CD4-positive, alpha-beta T cell treated with Interleukin-4 for 1 hour (primary cell): ENCODE results near the gene ERLIN1.
A peak's percentile ranks its signal among the peaks of the same experiment; 100 is the strongest.

Source experiments
- DNase-seq, 2 donors: peaks; one replicate each; pipeline ENCODE4 v3.0.0-alpha.2; 2020 to 2022

The ERLIN1 gene

DNA sequence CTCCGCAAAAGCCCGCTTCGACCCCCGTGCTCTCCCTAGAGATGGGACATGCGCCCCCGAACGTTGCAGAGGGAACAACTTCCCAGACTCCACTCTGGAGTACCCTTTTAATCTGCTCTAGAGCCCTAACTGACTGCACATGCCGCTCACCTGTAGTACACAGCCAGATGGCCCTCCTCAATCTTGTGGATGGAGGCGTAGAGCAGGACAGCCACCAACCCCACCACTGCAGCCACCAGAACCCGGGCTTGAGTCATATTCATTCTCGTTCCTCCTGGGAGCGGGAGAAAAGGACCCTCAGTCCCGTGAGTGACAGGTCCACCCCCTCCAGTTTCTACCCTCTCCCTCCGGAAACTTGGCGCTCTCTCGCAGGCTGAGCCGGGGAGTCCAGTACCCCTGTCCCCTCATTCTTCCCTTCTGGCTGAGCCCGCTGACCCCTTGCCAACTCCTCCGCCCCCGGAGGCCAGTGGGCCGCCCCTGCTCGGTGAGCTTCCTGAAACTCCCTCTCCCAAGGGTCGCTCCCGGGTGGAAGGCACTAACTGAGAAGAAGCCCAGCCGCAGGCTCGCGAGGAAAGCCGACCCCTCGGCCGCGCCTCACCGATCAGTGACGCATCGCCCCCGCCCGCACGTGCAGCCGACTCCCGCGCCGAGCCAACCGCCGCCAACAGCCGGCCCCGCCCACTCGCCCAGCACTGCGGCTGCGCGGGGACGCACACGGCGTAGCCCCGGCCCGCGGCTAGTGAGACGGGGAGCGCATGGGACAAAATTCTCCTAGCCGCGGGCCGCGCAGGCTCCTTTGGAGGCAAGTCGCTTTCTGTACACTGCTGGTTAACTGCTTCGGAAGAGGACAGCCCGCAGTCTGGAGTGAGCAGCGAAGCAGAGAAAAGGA, at the start of gene ERLIN1:
Gene ERLIN1, minus strand, starts transcription at position 666 of the 889 bp plus-strand sequence. Its CDS starts 403 bp downstream, at position 263.
- DNase-seq = peak; percentile 89 to 90

DNA sequence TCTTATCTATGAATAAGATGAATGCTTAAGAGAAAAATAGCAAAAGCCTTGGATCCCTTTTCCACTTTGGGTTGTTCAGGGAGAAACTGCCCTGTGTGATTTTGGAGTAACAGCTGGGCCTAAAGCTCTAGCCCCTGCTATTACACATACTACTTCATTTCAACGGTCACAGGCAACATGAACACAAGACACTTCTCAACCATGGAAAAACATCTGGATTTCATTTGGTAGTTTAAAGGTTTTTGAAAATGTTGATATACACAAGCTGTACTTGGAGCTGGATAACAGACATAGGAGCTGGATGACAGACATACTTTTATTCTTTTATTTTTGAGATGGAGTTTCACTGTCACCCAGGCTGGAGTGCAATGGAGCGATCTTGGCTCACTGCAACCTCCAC, 46.3 kb upstream of the ERLIN1 start:
- DNase-seq = no peak

DNA sequence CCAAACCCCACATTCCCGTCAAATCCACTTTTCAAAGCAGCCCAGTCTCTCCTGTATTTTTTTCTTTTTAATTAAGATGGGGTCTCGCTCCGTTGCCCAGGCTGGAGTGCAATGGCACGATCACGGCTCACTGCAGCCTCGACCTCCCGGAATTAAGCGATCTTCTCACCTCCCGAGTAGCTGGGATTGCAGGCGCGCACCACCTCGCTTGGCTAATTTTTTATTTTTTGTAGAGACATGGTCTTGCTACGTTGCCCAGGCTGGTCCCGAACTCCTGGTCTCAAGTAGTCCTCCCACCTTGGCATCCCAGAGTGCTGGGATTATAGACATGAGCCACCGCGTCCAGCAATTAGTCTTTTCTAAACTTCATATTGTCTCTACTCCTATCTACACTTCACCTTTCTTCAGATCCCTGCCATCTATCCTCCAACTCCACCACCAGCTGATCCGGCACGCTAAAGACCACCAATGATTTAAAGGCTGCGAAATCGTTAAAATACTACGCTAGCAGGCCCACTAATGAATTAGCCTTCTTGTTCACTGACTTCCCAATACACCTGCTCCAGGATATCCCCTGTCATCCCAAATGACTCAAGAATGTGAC, 44.1 kb upstream of the ERLIN1 start:
- peak in 1 of 2 donors; percentile 2 for DNase-seq

DNA sequence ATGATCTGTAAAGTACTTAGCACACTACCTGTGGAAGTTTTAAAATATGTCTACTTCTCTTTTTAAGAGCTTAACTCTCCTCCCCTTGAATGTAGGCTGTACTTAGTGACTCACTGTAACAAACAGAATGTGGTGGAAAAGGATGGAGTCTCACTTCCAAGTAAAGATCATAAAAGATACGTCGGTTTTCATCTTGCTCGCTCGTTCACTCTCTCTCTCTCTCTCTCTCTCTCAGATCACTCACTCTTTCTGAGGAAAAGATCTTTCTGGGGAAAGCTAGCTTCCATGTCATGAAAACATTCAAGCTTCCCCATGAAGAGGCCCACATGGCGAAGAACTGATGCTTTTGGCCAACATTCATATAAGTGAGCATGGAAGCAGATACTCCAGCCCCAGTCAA, 38.0 kb upstream of the ERLIN1 start:
- no peak for DNase-seq

DNA sequence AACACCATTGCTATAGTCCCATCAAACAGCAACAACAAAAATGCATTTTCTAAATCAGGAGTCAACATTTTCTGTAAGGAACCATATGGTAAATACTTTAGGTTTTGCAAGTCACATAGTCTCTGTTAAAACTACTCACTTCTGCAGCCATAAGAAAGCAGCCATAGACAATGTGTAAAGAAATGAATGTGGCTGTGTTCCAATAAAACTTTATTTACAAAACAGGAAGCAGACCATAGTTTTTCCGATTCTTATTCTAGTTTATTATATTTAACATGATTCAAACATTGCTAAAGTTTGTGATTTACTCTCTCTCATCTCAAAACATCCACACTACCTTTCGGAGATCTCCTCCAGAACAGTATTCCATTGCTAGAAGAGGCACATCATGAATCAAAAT, 36.7 kb upstream of the ERLIN1 start:
- no peak for DNase-seq

DNA sequence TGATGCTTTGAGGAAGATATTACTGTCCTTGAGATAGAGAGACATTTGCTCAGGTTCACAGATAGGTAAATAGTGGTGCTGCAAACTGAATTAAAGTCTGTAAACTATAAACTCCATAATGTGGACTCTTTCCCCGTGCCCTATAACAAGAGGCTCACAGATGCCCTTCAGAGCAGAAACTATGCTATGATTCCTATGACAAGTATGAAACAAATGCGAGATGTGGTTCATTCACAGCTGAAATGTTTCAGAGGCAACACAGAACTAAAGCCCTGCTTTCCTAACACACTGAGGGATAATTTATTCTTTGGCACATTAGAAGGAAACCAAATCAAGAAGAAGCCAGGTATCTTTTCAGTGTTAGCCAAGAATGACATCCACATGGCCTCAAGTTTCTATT, 30.2 kb upstream of the ERLIN1 start:
- no peak for DNase-seq

DNA sequence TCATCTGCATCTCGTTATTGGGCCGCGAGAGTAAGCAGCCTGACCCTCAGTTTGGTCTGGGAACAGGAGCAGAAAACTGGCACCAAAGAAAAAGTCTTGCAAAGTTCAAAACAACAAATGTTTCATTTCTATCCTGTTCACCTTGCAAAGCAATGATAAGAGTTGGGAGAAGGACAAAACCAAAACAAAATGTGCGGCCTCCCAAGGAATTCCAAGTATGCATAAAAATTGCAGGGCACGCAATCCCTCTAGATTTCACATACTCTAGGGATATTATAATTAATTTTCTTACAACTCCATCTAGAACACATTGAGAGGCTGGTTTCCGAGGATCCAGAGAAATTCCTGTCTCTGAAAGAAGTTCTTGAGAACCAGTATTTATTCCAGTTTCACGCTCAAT, 23.5 kb upstream of the ERLIN1 start:
- DNase-seq = no peak

DNA sequence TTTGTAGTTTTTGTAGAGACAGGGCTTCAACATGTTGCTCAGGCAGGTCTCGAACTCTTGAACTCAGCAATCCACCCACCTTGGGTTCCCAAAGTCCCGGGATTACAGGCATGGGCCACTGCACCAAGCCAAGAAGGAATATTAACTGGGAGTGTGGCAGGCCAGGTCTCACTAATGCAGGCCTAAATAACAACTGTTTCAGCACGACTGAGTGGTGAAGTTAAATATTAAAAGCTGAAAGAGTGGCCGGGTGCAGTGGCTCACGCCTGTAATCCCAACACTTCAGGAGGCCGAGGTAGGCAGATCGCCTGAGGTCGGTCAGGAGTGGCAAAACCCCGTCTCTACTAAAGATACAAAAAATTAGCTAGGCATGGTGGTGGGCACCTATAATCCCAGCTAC, 22.4 kb upstream of the ERLIN1 start:
- no peak for DNase-seq

DNA sequence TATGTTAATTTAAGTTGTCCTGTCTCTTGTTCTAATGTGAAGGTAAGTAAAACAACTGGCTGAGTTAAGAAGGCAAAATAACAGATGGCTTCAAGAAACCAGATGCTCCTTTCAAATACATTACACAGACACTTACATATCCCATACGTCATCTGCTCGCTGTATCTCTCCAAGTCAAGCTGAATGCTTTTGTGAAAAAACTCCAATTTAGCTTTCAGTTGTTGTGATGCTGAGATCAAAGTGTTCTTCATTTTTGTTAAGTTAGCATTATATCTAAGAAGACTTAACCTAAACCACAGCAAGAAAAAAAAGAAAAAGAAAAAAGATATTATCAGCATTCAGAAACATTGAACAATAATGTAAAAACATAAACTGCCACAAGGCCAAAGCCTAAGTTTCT, 18.5 kb upstream of the ERLIN1 start:
- peak in 1 of 2 donors; percentile 49 for DNase-seq

DNA sequence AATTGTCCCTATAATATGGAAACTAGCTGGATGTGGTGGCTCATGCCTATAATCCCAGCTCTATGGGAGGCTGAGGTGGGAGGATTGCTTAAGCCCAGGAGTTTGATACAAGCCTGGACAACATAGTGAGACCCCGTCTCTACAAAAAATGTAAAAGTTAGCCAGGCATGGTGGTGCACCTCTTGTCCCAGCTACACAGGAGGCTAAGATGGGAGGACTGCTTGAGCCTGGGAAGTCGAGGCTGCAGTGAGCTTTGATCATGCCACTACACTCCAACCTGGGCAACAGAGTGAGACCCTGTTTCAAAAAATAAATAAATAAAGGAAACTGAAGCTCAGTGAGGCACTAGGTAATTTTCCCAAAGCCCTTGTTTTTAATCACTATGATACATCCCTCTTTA, 15.7 kb upstream of the ERLIN1 start:
- no peak for DNase-seq

DNA sequence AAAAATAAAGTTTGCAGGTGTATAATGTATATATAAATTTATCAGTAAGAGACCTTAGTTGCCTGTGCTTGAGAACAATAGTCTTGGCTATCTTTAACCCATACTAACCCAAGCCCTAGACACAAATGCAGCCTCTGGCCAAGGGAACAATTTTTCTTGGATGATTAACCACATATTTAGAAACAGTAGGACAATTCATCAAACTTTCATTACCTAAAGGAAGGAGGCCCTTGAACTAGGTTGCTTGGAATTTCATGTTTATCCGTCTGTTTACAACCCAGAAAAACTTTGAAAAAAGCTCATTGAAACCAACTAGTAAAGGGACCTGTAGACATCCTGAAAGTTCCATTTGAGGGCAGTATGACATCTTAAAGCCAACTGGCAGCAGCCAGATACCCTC, 8.9 kb upstream of the ERLIN1 start:
- no peak for DNase-seq

DNA sequence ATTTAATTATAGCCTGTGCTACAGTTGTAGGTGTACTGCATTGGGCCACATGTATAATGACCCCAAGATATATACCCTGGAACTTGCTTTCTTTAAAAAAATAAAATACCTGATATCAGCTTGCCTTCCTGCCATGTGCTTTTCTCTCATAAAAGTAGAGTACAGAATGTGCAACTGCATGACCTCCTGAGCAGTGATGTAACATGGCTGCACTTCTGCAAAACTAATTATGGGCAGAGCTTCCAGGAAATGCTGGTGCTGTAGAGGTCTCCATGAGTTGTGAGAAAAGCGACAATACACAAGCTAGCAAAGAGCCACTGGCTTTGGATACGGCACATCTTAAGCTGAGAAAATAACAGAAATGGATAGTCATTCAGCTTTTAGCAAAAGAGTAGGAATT, 6.5 kb upstream of the ERLIN1 start:
- peak in 1 of 2 donors; percentile 27 for DNase-seq

DNA sequence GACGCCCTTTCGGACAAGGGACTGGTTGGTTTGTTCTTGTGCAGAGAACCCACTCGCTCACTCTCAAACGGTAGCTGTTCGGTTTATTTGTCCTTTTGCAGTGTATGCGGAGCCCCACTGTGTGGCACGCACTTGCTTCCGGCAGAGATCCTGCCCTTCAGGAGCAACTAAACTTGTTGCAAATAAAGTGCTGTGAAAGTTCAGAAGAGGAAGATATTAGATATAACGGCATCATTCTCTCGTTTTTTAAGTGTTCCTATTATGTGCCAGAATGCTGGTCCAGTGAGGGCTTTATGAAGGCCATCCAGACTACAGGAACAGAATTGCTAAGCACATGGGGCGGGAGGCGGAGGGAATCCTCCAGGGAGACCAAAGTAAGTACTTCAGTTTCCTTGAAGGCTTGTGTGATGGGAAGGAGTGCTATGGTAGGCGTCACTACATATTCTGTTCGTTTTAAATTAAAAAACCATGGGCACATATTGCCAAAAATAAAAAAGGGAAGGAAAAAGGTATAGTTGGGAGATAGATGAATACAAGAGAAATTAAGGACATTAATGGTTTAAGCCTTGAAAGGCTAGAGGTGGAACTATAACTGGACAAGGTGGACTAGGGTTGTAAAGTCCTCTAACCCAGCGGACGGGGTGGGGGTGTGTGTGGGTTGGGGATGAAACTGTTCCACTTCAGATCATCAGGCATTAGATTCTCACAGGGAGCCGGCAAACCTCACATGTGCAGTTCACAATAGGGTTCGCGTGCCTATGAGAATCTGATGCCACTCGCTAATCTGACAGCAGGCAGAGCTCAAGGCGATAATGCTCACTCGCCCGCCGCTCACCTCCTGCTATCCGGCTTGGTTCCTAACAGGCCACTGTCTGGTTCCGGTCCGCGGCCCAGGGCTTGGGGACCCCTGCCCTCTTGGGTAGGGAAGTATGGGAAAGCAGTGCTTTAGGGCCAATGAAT, 704 bp upstream of the ERLIN1 start:
- DNase-seq = no peak

DNA sequence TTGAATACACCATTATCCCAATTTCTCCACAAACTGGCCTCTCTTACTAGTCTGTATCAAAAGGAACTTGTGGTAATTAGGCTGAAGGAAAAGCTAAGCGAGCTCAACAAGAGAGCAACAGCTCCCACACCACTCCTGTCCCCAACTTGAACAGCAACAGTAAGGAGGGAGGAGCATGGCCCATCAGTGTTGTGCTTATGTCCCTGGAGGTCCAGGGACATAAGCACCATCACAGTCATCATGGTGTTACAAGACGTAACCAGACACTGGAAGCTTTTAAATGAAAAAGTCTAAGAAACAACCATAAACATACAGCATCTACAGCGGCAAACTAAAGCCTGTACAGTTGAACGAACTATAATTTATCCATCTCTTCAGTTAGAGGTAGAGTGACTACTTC, 989 bp downstream of the ERLIN1 start:
- no peak for DNase-seq

DNA sequence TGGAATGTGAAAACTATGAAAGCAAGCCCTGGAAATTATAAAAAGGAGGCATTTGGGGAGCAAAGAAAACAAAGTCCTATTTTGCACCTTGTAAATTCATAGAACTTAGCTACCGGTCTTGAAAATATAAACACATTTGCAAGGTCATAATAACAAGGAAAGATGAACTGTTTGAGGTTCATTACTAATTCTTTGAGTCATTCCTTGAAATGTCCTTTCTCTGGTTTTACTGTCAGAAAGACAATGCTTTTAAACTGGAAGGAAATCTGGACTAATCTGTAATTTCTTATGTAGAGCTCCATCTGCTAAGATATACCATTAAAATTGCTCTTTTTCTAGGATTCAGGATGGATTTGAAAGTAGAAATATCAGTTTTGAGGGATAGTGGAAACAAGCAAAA, 1.4 kb downstream of the ERLIN1 start:
- DNase-seq = no peak

DNA sequence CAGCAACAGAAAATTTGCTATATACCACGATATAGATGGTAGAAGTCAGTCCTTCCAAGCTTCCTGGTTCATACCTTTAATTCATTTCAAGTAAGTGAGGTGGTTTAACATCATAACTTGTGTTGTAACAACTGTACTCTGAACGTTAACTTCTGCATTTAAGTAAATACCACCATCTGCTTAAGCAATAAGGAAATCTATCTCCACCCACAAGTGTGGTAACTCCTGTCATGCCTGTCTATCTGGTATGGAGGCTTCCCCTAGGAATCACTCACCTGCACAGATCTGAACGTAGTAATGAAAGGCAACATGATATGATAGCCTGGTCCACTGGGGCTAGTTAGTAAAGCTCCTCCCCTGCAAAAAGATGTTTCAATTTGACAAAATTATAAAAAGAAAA, 2.3 kb downstream of the ERLIN1 start:
- no peak for DNase-seq

DNA sequence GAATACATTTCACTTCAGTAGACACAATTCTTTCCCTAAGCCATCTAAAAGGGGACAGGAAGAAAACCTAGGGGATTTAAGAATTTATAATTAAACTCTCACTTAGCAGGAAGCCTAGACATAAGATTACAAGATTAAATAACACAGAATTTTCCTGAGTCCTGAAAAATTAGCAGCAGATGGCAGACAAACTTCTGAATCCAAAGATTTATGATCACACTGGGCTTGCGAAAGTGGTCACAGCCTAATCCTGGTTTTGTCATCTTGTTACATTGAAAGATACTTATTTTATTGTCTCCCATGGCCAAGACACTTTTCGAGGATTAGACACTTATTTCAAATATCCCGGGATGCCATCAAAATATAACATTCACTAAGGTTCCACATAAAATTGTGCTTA, 2.9 kb downstream of the ERLIN1 start:
- no peak for DNase-seq

DNA sequence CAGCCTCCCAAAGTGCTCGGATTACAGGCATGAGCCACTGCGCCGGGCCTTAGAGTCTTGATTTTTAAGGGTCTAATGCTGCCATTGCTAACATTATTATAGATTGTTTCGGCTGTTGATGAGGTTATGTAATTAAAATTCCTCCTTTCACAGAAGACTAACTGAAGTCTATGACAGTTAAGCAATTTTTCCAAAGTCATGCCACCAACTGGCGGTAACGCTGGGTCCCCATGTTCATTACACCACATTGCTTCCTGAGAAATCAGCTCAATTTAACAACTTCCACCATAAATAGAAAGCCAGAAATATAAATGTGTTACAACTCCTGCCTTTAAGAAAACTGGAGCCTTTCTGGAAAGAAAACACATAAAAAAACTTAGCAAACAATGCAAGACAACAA, 3.5 kb downstream of the ERLIN1 start:
- DNase-seq = peak in 1 of 2 donors; percentile 20

DNA sequence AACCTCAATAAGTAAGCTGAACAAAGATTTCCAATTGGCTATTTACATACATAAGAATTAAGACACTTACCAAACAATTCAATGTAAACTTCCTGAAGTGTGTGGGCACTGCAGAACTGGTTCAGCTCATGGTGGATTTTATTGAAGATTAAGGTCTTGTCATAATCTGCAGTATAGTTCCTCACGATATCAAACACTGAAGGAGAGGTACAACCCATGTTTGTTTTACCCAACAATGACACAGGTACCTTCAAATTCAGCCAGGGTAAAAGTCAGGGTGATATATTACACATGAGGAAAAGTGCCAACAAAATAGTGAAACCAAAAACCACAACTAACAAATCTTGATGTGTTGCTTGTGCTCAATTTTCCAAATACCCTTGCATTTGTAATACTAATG, 10.0 kb downstream of the ERLIN1 start:
- DNase-seq = no peak

DNA sequence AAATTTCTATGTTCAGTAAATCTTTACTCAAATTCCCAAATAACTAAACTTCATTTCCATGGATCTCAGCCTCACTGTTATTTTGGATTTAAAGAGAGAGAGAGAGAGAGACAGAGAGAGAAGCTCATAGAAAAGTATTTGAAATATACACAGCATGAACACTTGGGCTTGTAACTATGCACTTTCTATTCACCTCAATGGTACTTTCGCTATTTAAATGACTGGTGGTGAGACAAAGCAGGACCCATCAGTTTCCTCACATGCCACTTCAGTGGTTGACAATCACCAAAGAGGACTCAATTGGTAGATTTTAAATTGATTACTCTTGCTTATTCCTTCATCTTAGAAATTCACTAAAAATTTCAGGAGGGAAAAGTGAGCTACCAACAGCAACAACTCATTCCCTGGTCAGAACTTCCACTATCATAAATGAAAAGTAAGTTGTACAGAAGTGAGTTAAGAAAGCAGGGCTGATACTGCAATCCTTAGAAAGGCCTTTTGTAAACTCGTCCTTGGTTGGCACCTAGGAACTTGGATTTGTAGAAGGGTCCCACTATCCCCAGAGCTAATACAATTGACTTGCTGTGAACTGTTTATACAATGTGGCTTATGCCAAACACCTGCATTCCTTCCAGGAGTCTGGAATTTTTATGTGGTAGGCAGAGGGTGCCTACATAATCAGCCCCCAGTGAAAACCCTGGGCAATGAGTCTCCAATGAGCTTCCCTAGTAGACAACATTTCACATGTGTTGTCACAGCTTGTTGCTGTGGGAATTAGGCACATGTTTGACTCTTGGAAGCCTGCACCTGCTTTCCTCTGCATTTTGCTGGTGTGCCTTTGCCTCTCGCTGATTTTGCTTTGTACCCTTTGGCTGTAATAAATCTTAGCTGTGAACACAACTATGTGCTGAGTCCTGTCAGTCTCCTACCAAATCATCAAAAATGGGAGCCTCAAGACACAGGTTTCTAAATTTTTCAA, 10.8 kb downstream of the ERLIN1 start:
- DNase-seq = no peak

DNA sequence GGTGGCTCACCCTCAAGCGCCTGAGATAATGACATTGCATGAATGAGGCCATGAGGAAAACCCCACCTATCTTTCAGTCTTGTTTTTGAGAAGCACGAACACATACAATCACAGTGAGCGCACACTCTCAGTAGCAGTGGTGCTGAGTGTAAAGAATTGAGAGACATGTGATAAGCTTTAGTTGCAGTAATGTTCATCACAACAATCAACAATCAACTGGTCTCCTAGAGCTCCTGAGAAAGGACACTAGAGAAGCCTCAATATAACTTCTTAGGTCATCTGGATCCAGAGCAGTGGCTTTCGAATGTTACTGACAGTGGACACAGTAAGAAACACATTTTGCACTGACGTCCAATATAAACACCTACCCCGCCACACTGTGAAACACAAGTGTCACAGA, 12.8 kb downstream of the ERLIN1 start:
- no peak for DNase-seq

DNA sequence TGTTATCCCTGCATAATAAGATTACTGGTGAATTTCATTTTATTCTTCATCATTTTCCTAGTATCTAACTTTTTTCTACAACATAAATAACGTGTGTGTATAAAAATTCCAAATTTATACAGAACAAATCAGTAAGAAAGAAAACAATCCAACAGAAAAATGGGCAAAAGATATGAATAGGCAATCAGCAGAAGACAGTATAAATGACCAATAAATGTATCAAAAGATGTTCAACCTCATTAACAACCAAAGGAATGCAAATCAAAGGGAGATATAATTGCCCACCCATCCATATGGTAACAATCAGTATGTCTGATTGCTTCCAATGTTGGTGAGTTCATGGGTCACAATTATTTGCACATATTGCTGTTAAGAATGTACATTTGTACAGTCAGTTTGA, 13.5 kb downstream of the ERLIN1 start:
- no peak for DNase-seq
